ENCODE data around the gene ELOVL4. TPM values are rescaled to one million over a fixed set of nuclear protein-coding genes. Genes with fewer than 3 reads are reported as not detected.

The ELOVL4 gene
- total RNA-seq, 1 experiment from 2014 or later, result 8.5 TPM

- TF ChIP-seq ZNF512 (CRISPR knock-in tag; IDR thresholded peaks at IDR 0.05; ENCODE audit: borderline replicate concordance), result no peak
- no peak for TF ChIP-seq NFATC4 (CRISPR knock-in tag; IDR thresholded peaks at IDR 0.05)
Measured at GRCh38 chr6:79869600-79870084, 77.7 kb downstream of the ELOVL4 start (continued).

DNA sequence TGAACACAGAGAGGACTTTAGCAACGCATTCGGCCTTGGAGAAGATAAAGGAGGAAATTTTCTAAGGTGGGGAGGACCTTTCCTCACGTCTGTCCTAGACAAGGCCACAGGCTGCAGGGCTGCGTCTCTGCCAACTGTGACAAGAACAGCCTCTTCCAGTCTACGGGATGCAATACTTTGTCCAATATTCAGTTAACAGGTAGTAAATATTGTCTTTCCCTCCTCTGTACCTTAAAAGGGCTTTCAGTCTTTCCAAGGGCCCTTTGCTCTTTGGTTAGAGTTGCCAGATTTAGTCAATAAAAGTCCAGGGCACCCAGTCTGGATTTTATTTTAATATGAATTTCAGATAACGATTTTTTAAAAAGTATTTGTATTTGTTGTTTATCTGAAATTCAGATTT is 78.2 kb downstream of the ELOVL4 start:
- Mint-ChIP-seq H3K36me3 (no peaks in the 10 kb centered on the region), H3K4me1 (peaks cover 25% of the 10 kb centered on the region), H3K4me3 (no peak overlapping the region), H3K27ac (no peak overlapping the region), H3K9me3 (no peaks in the 10 kb centered on the region), H3K27me3 (ENCODE audit: low read depth) (no peaks in the 10 kb centered on the region; the same call in 1 of the 2 replicates)
- POLR2A ChIA-PET, result no interaction called here
- CTCF ChIA-PET, result interaction anchor here (0.8 to 3.1 kb wide), 41 partner anchors 9 to 587 kb away, joined by 3 to 59 read pairs (median 6); partner anchors contain the start of genes BCKDHB, ELOVL4 and SH3BGRL2
- no peak for ATAC-seq
- DNase-seq (ENCODE audit: low spot score), result no peak
- no peak for TF ChIP-seq ZNF263 (CRISPR knock-in tag; IDR thresholded peaks at IDR 0.05; ENCODE audit: low read depth)
- no peak for TF ChIP-seq CREM (CRISPR knock-in tag; IDR thresholded peaks at IDR 0.05)
- TF ChIP-seq NR1H2 (CRISPR knock-in tag; IDR thresholded peaks at IDR 0.05), result no peak
- TF ChIP-seq FOXP4 (CRISPR knock-in tag; IDR thresholded peaks at IDR 0.05), result no peak
- TF ChIP-seq ATF2 (CRISPR knock-in tag; IDR thresholded peaks at IDR 0.05; ENCODE audit: borderline replicate concordance, low read depth), result no peak
- TF ChIP-seq ZNF281 (CRISPR knock-in tag; IDR thresholded peaks at IDR 0.05), result no peak
- TF ChIP-seq ATF6 (CRISPR knock-in tag; IDR thresholded peaks at IDR 0.05), result no peak
- TF ChIP-seq OVOL2 (CRISPR knock-in tag; IDR thresholded peaks at IDR 0.05; ENCODE audit: borderline replicate concordance), result no peak
- no peak for TF ChIP-seq GRHL2 (CRISPR knock-in tag; IDR thresholded peaks at IDR 0.05; ENCODE audit: insufficient replicate concordance, severe bottlenecking)
- TF ChIP-seq, protein P1, sequence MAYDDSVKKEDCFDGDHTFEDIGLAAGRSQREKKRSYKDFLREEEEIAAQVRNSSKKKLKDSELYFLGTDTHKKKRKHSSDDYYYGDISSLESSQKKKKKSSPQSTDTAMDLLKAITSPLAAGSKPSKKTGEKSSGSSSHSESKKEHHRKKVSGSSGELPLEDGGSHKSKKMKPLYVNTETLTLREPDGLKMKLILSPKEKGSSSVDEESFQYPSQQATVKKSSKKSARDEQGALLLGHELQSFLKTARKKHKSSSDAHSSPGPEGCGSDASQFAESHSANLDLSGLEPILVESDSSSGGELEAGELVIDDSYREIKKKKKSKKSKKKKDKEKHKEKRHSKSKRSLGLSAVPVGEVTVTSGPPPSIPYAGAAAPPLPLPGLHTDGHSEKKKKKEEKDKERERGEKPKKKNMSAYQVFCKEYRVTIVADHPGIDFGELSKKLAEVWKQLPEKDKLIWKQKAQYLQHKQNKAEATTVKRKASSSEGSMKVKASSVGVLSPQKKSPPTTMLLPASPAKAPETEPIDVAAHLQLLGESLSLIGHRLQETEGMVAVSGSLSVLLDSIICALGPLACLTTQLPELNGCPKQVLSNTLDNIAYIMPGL (CRISPR knock-in tag; IDR thresholded peaks at IDR 0.05), result no peak
- TF ChIP-seq, protein P2, sequence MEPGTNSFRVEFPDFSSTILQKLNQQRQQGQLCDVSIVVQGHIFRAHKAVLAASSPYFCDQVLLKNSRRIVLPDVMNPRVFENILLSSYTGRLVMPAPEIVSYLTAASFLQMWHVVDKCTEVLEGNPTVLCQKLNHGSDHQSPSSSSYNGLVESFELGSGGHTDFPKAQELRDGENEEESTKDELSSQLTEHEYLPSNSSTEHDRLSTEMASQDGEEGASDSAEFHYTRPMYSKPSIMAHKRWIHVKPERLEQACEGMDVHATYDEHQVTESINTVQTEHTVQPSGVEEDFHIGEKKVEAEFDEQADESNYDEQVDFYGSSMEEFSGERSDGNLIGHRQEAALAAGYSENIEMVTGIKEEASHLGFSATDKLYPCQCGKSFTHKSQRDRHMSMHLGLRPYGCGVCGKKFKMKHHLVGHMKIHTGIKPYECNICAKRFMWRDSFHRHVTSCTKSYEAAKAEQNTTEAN (CRISPR knock-in tag; IDR thresholded peaks at IDR 0.05), result no peak
- no peak for TF ChIP-seq ZNF138 (CRISPR knock-in tag; conservative IDR thresholded peaks at IDR 0.05)
- no peak for TF ChIP-seq EMX1 (CRISPR knock-in tag; IDR thresholded peaks at IDR 0.05)
- TF ChIP-seq FOXJ3 (CRISPR knock-in tag; IDR thresholded peaks at IDR 0.05; ENCODE audit: borderline replicate concordance), result no peak
- no peak for TF ChIP-seq ATF3 (CRISPR knock-in tag; conservative IDR thresholded peaks at IDR 0.05)
- TF ChIP-seq CREB1 (CRISPR knock-in tag; IDR thresholded peaks at IDR 0.05), result no peak

Data from WTC11 (cell line).